GM12865 (cell line): ENCODE data around the gene BARD1.
A peak's percentile ranks its signal among the peaks of the same experiment; 100 is the strongest.
"Not testable (repeated sequence)": the region's sequence is repeated elsewhere in the genome, so short reads cannot be mapped to it uniquely, and the experiment has no call there.

ENCODE experiments used
- DNase-seq: peaks from one replicate; pipeline ENCODE4 v3.0.0; 2010; ENCODE audit warnings: low read depth
- H3K4me3 ChIP-seq: 2 replicates; pipeline ENCODE4 v1.5.1; 2011; ENCODE audit warnings: mild to moderate bottlenecking, low read depth, low read length, control low read depth
- TF ChIP-seq, protein P1 (sequence below): IDR thresholded peaks from 2 replicates; pipeline ENCODE4 v1.5.1; 2011; ENCODE audit warnings: low read length, control low read depth, low read depth, inconsistent platforms; ENCODE audit not compliant: insufficient read depth; ENCODE audit errors: missing control alignments

BARD1 gene

GRCh38 chr2:214742119-214742518, 67.4 kb downstream of the BARD1 start:
- peak; percentile 28 for DNase-seq
- H3K4me3 ChIP-seq, result no peak overlapping the region
- TF ChIP-seq, protein P1, sequence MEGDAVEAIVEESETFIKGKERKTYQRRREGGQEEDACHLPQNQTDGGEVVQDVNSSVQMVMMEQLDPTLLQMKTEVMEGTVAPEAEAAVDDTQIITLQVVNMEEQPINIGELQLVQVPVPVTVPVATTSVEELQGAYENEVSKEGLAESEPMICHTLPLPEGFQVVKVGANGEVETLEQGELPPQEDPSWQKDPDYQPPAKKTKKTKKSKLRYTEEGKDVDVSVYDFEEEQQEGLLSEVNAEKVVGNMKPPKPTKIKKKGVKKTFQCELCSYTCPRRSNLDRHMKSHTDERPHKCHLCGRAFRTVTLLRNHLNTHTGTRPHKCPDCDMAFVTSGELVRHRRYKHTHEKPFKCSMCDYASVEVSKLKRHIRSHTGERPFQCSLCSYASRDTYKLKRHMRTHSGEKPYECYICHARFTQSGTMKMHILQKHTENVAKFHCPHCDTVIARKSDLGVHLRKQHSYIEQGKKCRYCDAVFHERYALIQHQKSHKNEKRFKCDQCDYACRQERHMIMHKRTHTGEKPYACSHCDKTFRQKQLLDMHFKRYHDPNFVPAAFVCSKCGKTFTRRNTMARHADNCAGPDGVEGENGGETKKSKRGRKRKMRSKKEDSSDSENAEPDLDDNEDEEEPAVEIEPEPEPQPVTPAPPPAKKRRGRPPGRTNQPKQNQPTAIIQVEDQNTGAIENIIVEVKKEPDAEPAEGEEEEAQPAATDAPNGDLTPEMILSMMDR, result no peak

DNA sequence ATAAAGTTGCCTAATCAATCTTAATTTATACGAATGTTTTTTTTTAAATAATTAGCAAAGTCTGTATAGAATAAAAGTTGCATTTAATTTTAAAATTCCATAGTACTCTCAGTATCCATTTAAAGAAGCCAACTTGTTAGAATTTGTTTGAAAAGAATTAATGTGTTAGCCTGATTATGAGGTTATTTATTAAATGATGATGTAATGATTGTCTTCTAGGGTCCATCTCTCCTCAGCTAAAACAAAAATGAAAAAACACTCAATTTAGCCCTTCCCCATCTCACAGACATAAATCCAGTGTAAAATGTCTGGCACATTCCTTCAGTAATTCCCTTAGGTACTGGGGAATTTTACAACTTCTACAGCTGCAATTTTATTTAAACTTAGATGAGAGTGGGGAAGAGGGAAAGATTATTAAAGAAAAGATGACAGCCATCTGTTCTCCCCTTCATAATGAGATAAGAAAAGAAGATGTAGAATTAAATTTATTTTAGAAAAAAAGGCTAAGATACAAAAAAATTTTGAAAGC, 68.6 kb downstream of the BARD1 start:
- TF ChIP-seq, protein P1, result no peak
- H3K4me3 ChIP-seq, result no peak overlapping the region
- no peak for DNase-seq

DNA sequence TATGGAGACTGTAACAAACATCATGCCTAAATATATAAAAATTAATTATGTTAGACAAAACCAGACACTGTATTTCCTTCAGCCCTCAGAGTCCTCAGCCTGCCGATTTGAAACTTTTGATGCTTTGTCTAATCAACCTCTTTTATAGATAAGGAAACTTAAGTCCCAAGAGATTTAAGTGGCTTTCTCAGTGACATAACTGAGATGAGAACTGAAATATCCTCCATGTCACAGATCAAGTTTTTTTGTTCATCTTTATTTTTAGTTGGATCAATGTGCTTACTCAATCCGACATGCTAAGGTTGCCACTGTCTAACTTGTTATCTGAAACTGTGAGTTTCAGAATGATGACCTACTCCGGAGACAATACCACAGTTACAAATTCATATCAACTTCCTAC, 72.3 kb downstream of the BARD1 start:
- H3K4me3 ChIP-seq, result peak overlapping the region; percentile 2; the same call in 1 of the 2 replicates
- TF ChIP-seq, protein P1, result no peak
- peak; percentile 88 for DNase-seq

GRCh38 chr2:214730800-214731407, 78.6 kb downstream of the BARD1 start:
- TF ChIP-seq, protein P1, result no peak
- DNase-seq, result peak; percentile 58
- H3K4me3 ChIP-seq, result no peak overlapping the region

GRCh38 chr2:214730248-214730647, 79.2 kb downstream of the BARD1 start:
- DNase-seq, result no peak

DNA sequence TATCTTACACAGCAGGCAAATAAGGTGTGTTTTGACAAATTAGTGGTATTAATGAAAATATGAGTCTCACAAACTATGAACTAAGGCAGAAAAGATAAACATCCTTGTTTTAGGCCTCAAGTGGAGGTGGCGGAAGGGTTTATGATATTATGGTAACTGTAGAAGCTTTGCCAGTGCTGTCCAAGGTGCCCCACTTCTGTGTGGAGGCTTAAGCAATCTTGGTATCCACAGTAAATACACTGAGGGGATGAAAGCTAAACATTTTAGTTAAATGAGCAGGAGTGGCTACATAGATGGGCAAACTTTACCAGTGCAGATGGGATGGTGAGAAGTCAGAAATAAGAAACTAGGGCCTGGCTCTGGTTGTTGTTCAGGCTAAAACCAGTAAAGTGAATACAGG, 84.7 kb downstream of the BARD1 start:
- TF ChIP-seq, protein P1, result no peak
- DNase-seq, result no peak
- no peak overlapping the region for H3K4me3 ChIP-seq

More at GRCh38 chr2:214730248-214730647, 79.2 kb downstream of the BARD1 start:
- TF ChIP-seq, protein P1, result no peak
- H3K4me3 ChIP-seq, result no peak overlapping the region

DNA sequence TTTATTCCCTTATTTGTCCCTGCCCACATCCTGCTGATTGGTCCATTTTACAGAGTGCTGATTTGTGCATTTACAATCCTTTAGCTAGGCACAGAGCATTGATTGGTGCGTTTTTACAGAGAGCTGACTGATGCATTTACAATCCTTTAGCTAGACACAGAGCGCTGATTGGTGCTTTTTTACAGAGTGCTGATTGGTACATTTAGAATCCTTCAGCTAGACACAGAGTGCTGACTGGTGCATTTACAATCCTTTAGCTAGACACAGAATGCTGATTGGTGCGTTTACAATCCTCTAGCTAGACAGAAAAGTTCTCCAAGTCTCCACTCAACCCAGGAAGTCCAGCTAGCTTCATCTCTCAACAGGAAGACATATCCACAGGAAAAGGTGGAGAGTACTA, 91.6 kb downstream of the BARD1 start:
- not testable (repeated sequence) for DNase-seq, H3K4me3 ChIP-seq
